ENCODE data around the gene GFY.

The GFY gene

GRCh38 chr19:49423071-49423984 lies 1.9 kb upstream of the GFY start, which contains the start of gene PTH2:
TSS of gene PTH2 (minus strand) at chr19:49423441. CDS start at chr19:49423339, 102 bp downstream.
- peak within 1 kb of the TSS; percentile 61 for H3K9ac ChIP-seq (ENCODE audit: insufficient read length, low read depth)
- no peaks in the 10 kb centered on the region for H3K9me3 ChIP-seq (ENCODE audit: insufficient read depth, low read length)
- peak within 1 kb of the TSS; percentile 21 for H3K4me3 ChIP-seq (ENCODE audit: insufficient read length, low read depth)
- no peaks in the 10 kb centered on the region for H3K36me3 ChIP-seq (ENCODE audit: insufficient read depth, insufficient read length, low read length)
- peaks cover 11% of the 10 kb centered on the region for H3K4me1 ChIP-seq (ENCODE audit: insufficient read depth, insufficient read length)
- TF ChIP-seq SUZ12 (IDR thresholded peaks at IDR 0.05; ENCODE audit: extremely low read depth, insufficient read depth, insufficient read length) (no peak), ZNF274 (IDR thresholded peaks at IDR 0.05; ENCODE audit: low read depth, low read length) (no peak), YY1 (IDR thresholded peaks at IDR 0.05; ENCODE audit: insufficient read depth, insufficient read length) (no peak)
- DNase-seq (ENCODE audit: low read depth, low spot score): no peak
- H3K27me3 ChIP-seq (ENCODE audit: insufficient read depth, insufficient read length): peaks cover 64% of the 10 kb centered on the region

GRCh38 chr19:49423985-49424303 lies 1.2 kb upstream of the GFY start:
- H3K27me3 ChIP-seq (ENCODE audit: insufficient read depth, insufficient read length): peaks cover 64% of the 10 kb centered on the region
- H3K4me1 ChIP-seq (ENCODE audit: insufficient read depth, insufficient read length): peaks cover 11% of the 10 kb centered on the region
- DNase-seq (ENCODE audit: low read depth, low spot score): no peak
- no peak overlapping the region for H3K4me3 ChIP-seq (ENCODE audit: insufficient read length, low read depth)
- no peaks in the 10 kb centered on the region for H3K9me3 ChIP-seq (ENCODE audit: insufficient read depth, low read length)
- H3K9ac ChIP-seq (ENCODE audit: insufficient read length, low read depth): peak overlapping the region; percentile 2
- TF ChIP-seq ZNF274 (IDR thresholded peaks at IDR 0.05; ENCODE audit: low read depth, low read length) (no peak), YY1 (IDR thresholded peaks at IDR 0.05; ENCODE audit: insufficient read depth, insufficient read length) (no peak), SUZ12 (IDR thresholded peaks at IDR 0.05; ENCODE audit: extremely low read depth, insufficient read depth, insufficient read length) (no peak)
- no peaks in the 10 kb centered on the region for H3K36me3 ChIP-seq (ENCODE audit: insufficient read depth, insufficient read length, low read length)

DNA sequence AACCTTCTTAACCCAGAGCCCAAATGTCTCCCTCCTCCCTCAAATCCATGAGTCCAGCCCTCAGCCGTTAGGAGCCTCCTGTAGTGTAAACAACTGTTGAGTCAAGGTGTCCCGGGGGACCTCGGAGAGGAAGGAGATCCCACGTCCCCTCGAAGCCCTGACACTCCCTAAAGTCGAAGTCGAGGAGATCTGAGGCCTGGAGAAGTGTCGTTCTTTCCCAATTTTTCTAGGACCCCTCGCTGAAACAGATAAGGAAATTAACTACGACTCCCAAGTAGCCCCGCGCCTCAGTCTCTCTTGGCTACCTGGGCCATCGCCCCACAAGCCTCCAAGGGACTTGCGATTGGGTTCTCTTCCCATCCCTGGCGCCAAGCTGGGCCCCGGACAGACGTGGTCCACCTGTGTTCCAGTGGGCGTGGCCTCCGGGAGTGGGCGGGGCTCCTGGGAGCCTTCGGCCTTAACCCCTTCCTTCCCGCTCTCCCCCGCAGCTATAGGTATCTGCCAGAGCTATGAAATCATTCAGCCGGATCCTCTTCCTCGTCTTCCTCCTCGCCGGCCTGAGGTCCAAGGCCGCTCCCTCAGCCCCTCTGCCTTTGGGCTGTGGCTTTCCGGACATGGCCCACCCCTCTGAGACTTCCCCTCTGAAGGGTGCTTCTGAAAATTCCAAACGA lies 869 bp downstream of the GFY start:
- H3K36me3 ChIP-seq (ENCODE audit: insufficient read depth, insufficient read length, low read length): no peaks in the 10 kb centered on the region
- TF ChIP-seq YY1 (IDR thresholded peaks at IDR 0.05; ENCODE audit: insufficient read depth, insufficient read length) (no peak), SUZ12 (IDR thresholded peaks at IDR 0.05; ENCODE audit: extremely low read depth, insufficient read depth, insufficient read length) (no peak), ZNF274 (IDR thresholded peaks at IDR 0.05; ENCODE audit: low read depth, low read length) (no peak)
- DNase-seq (ENCODE audit: low read depth, low spot score): no peak
- H3K9ac ChIP-seq (ENCODE audit: insufficient read length, low read depth): no peak overlapping the region
- H3K4me3 ChIP-seq (ENCODE audit: insufficient read length, low read depth): peak overlapping the region; percentile 5
- H3K27me3 ChIP-seq (ENCODE audit: insufficient read depth, insufficient read length): peaks cover 68% of the 10 kb centered on the region
- peaks cover 7% of the 10 kb centered on the region for H3K4me1 ChIP-seq (ENCODE audit: insufficient read depth, insufficient read length)
- H3K9me3 ChIP-seq (ENCODE audit: insufficient read depth, low read length): no peaks in the 10 kb centered on the region

DNA sequence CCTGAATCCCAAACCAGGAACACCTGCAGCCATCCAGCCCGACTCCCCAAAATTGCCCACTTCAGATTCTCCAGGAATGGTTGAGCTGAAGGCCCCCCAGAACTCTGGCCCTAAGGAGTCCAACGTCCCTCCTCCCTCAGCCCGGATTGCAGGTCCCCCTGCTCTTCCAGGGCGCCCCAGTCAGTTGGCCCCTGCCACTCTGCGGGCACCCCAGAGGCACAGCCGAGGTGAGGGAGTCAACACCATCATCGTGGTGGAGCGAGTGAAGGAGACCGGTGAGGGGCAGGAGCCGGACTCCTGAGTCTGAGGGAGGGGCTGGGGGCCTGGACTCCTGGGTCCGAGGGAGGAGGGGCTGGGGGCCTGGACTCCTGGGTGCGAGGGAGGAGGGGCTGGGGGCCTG lies 2.2 kb downstream of the GFY start:
- DNase-seq (ENCODE audit: low read depth, low spot score): no peak
- no peak for TF ChIP-seq ZNF274 (IDR thresholded peaks at IDR 0.05; ENCODE audit: low read depth, low read length)
- TF ChIP-seq YY1 (IDR thresholded peaks at IDR 0.05; ENCODE audit: insufficient read depth, insufficient read length): no peak
- TF ChIP-seq SUZ12 (IDR thresholded peaks at IDR 0.05; ENCODE audit: extremely low read depth, insufficient read depth, insufficient read length): no peak
- Histone ChIP-seq H3K9ac (ENCODE audit: insufficient read length, low read depth) (no peak overlapping the region), H3K27me3 (ENCODE audit: insufficient read depth, insufficient read length) (peaks cover 63% of the 10 kb centered on the region), H3K4me3 (ENCODE audit: insufficient read length, low read depth) (no peak overlapping the region), H3K36me3 (ENCODE audit: insufficient read depth, insufficient read length, low read length) (no peaks in the 10 kb centered on the region), H3K4me1 (ENCODE audit: insufficient read depth, insufficient read length) (peaks cover 7% of the 10 kb centered on the region), H3K9me3 (ENCODE audit: insufficient read depth, low read length) (no peaks in the 10 kb centered on the region)

- no peak for DNase-seq (ENCODE audit: low read depth, low spot score)
- TF ChIP-seq YY1 (IDR thresholded peaks at IDR 0.05; ENCODE audit: insufficient read depth, insufficient read length): no peak
- no peak for TF ChIP-seq SUZ12 (IDR thresholded peaks at IDR 0.05; ENCODE audit: extremely low read depth, insufficient read depth, insufficient read length)
- TF ChIP-seq ZNF274 (IDR thresholded peaks at IDR 0.05; ENCODE audit: low read depth, low read length): no peak
- Histone ChIP-seq H3K36me3 (ENCODE audit: insufficient read depth, insufficient read length, low read length) (no peaks in the 10 kb centered on the region), H3K9me3 (ENCODE audit: insufficient read depth, low read length) (no peaks in the 10 kb centered on the region), H3K4me1 (ENCODE audit: insufficient read depth, insufficient read length) (peaks cover 5% of the 10 kb centered on the region), H3K9ac (ENCODE audit: insufficient read length, low read depth) (peak overlapping the region; percentile 56), H3K4me3 (ENCODE audit: insufficient read length, low read depth) (peak overlapping the region; percentile 45), H3K27me3 (ENCODE audit: insufficient read depth, insufficient read length) (peaks cover 63% of the 10 kb centered on the region)
These were observed 2.8 kb downstream of the GFY start for GRCh38 chr19:49427855-49428546.

DNA sequence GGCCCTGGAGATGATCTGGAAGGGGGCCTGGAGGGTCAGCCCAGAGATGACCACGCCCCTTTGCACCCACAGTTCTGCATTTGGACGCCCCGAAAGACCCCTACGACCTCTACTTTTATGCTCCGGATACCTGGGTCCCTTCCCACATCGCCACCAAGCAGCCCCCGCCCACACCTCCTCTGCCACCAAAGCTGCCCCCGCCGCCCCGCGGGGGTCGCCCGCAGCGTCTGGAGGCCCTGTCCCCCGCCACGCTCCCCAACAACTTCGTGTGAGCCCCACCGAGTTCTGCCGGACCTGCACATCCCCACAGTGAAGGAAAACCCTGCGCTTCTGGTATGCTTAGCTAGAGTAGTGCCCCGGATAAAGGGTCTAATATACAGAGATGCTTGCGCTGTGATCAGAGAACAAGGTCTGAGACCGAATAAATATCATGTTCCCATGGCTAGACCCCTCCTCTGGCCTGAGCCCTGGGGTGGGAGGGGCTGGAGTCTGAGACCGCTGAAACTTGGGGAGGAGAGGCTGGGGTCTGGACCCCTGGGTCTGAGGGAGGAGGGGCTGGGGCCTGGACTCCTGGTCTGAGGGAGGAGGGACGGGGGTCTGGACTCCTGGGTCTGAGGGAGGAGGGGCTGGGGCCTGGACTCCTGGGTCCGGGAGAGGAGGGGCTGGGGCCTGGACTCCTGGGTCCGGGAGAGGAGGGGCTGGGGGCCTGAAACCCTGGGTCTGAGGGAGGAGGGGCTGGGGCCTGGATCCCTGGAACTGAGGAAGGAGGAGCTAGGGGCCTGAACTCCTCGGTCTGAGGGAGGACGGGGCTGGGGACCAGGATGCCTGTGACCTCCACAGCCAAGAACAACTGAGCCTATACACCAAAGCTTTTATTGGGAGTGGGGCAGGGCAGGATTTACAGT lies 3.6 kb downstream of the GFY start:
- Histone ChIP-seq H3K36me3 (ENCODE audit: insufficient read depth, insufficient read length, low read length) (no peaks in the 10 kb centered on the region), H3K27me3 (ENCODE audit: insufficient read depth, insufficient read length) (peaks cover 63% of the 10 kb centered on the region), H3K4me1 (ENCODE audit: insufficient read depth, insufficient read length) (peaks cover 5% of the 10 kb centered on the region), H3K9me3 (ENCODE audit: insufficient read depth, low read length) (no peaks in the 10 kb centered on the region), H3K9ac (ENCODE audit: insufficient read length, low read depth) (peak overlapping the region; percentile 56), H3K4me3 (ENCODE audit: insufficient read length, low read depth) (no peak overlapping the region)
- TF ChIP-seq ZNF274 (IDR thresholded peaks at IDR 0.05; ENCODE audit: low read depth, low read length) (no peak), SUZ12 (IDR thresholded peaks at IDR 0.05; ENCODE audit: extremely low read depth, insufficient read depth, insufficient read length) (no peak), YY1 (IDR thresholded peaks at IDR 0.05; ENCODE audit: insufficient read depth, insufficient read length) (no peak)
- no peak for DNase-seq (ENCODE audit: low read depth, low spot score)

Measured in NT2/D1 (cell line).